PC-3 (cell line): ENCODE data around the gene ASXL1.

Experiments used
- EZH2 ChIP-seq: fragments of 300-600 bp; sonication (generic); IDR thresholded peaks from one replicate; pipeline ENCODE4 v1.6.1; 2017; ENCODE audit warnings: antibody characterized with exemption, mild to moderate bottlenecking, low read length; ENCODE audit not compliant: unreplicated experiment
- TF ChIP-seq, protein P1 (sequence below): fragments of 300-600 bp; sonication (generic); conservative IDR thresholded peaks from 2 replicates; pipeline ENCODE4 v1.5.1; 2017; ENCODE audit warnings: antibody characterized with exemption, low read depth, mild to moderate bottlenecking, low read length

DNA sequence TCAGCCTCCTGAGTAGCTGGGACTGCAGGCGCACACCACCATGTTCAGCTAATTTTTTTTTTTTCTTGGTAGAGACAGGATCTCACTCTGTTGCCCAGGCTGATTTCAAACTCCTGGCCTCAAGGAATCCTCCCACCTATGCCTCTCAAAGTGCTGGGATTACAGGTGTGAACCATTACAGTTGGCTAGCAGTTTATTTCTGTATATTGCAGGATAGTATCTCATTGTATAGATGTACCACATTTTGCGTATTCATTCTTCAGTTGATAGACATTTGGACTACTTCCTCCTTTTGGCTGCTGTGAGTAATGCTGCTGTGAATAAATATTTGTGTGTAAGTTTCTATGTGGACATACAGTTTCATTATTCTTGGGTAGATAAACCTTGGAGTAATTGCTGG lies 32.9 kb downstream of the ASXL1 start:
- no peak for TF ChIP-seq EZH2
- TF ChIP-seq, protein P1, sequence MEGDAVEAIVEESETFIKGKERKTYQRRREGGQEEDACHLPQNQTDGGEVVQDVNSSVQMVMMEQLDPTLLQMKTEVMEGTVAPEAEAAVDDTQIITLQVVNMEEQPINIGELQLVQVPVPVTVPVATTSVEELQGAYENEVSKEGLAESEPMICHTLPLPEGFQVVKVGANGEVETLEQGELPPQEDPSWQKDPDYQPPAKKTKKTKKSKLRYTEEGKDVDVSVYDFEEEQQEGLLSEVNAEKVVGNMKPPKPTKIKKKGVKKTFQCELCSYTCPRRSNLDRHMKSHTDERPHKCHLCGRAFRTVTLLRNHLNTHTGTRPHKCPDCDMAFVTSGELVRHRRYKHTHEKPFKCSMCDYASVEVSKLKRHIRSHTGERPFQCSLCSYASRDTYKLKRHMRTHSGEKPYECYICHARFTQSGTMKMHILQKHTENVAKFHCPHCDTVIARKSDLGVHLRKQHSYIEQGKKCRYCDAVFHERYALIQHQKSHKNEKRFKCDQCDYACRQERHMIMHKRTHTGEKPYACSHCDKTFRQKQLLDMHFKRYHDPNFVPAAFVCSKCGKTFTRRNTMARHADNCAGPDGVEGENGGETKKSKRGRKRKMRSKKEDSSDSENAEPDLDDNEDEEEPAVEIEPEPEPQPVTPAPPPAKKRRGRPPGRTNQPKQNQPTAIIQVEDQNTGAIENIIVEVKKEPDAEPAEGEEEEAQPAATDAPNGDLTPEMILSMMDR: no peak
